Prostate gland (tissue), 2 donors: ENCODE measurements around the gene SLC34A3.

Experiments
- CTCF ChIP-seq, 4 experiments: fragments of 200-600 bp in 2 of 4; fragments of 450-650 bp in 2 of 4; sonication (generic) in 2 of 4; IDR thresholded peaks; 1 replicate in 3 of 4; 2 replicates in 1 of 4; pipeline ENCODE4 v1.5.1; 2016 to 2019; ENCODE audit warnings: antibody characterized with exemption in 4 of 4, mild to moderate bottlenecking in 2 of 4, moderate library complexity in 2 of 4
- POLR2A ChIP-seq: fragments of 450-650 bp; IDR thresholded peaks from one replicate; pipeline ENCODE4 v1.6.1; 2016; ENCODE audit warnings: antibody characterized with exemption, mild to moderate bottlenecking

DNA sequence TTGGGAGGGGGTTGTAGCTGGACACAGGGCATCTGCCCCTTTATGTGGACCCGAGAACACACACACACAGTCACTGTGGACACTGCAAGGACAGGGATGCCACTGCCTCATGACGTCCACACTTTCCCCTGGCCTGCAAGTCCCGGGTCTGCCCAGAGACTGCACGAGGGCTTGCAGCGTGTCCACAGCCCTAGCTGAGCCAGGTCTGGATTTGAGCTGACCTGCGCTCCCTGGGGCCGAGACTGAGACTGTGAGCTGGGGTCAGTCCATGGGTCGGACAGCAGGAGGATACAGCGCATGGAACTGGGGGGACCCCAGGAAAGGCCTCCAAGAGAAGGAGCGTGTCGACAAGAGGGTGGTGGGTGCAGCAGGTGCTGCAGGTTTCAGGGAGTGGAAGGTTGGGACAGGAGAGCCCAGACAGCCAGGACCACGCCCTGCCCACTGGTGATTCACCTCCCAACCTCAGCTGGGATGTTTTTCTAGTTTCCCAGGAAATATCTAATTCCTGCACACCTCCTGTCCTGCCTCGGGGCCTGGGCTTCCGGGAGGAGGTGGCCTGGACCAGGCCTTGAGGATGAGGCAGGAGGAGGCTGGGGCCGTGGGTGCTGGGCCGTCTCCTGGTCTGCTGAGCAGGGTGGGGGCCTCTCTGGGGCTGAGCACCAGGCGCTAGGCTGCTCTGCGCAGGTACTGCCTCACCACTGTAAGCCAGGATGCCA is 4.2 kb upstream of the SLC34A3 start:
- no peak for TF ChIP-seq CTCF (IDR thresholded peaks at IDR 0.05)
- TF ChIP-seq POLR2A: no peak
